Stimulated activated memory B cell treated with anti-CD40 and anti-IgM and Interleukin-4, amounts not matched to agents 10 μg/mL and 1 μg/mL and 100 μg/mL, for 72 hours (primary cell): ENCODE measurements around the gene ZNF750.
"Not testable (repeated sequence)": the region's sequence is repeated elsewhere in the genome, so short reads cannot be mapped to it uniquely, and the experiment has no call there.

Experiments used
- ATAC-seq: fragments of 150-1000 bp; cut with Tn5 transposase; 2 replicates; pipeline ENCODE4 v1.10.0; 2021
- H3K27ac Mint-ChIP-seq: one replicate; pipeline ENCODE4 v1.8.0; 2022; ENCODE audit warnings: mild to moderate bottlenecking, mixed read lengths
- H3K27me3 Mint-ChIP-seq: one replicate; pipeline ENCODE4 v1.8.0; 2022; ENCODE audit warnings: mixed read lengths
- H3K36me3 Mint-ChIP-seq: one replicate; pipeline ENCODE4 v1.8.0; 2022; ENCODE audit warnings: mixed read lengths
- H3K4me1 Mint-ChIP-seq: one replicate; pipeline ENCODE4 v1.8.0; 2022; ENCODE audit warnings: mixed read lengths
- H3K4me3 Mint-ChIP-seq: one replicate; pipeline ENCODE4 v1.8.0; 2022; ENCODE audit warnings: mild to moderate bottlenecking, moderate library complexity, mixed read lengths
- H3K9me3 Mint-ChIP-seq: one replicate; pipeline ENCODE4 v1.8.0; 2022; ENCODE audit warnings: mixed read lengths

The ZNF750 gene

GRCh38 chr17:82791532-82791931 is 48.3 kb downstream of the ZNF750 start:
- Mint-ChIP-seq H3K4me3 (no peak overlapping the region), H3K27ac (no peak overlapping the region), H3K9me3 (no peaks in the 10 kb centered on the region), H3K27me3 (no peaks in the 10 kb centered on the region), H3K4me1 (peaks cover 12% of the 10 kb centered on the region), H3K36me3 (peaks cover 37% of the 10 kb centered on the region)
- ATAC-seq = no peak

- Mint-ChIP-seq H3K36me3 (peaks cover 38% of the 10 kb centered on the region), H3K27me3 (no peaks in the 10 kb centered on the region), H3K4me3 (no peak overlapping the region), H3K4me1 (peaks cover 12% of the 10 kb centered on the region), H3K9me3 (no peaks in the 10 kb centered on the region), H3K27ac (no peak overlapping the region)
- ATAC-seq = no peak
Measured at GRCh38 chr17:82790391-82790790, 49.4 kb downstream of the ZNF750 start.

- Mint-ChIP-seq H3K9me3 (no peaks in the 10 kb centered on the region), H3K36me3 (peaks cover 33% of the 10 kb centered on the region), H3K4me1 (peaks cover 12% of the 10 kb centered on the region), H3K27me3 (no peaks in the 10 kb centered on the region), H3K27ac (no peak overlapping the region), H3K4me3 (no peak overlapping the region)
- ATAC-seq = no peak
Measured at GRCh38 chr17:82789806-82790205, 50.0 kb downstream of the ZNF750 start.

GRCh38 chr17:82789051-82789592 is 50.7 kb downstream of the ZNF750 start:
- no peaks in the 10 kb centered on the region for H3K27me3 Mint-ChIP-seq
- ATAC-seq = peak; percentile 34

GRCh38 chr17:82788206-82789001 is 51.4 kb downstream of the ZNF750 start:
- H3K36me3 Mint-ChIP-seq = peaks cover 35% of the 10 kb centered on the region
- no peaks in the 10 kb centered on the region for H3K27me3 Mint-ChIP-seq
- ATAC-seq = no peak

More at GRCh38 chr17:82789051-82789592, 50.7 kb downstream of the ZNF750 start:
- peaks cover 31% of the 10 kb centered on the region for H3K36me3 Mint-ChIP-seq
- H3K27ac Mint-ChIP-seq = no peak overlapping the region
- H3K4me1 Mint-ChIP-seq = peaks cover 12% of the 10 kb centered on the region
- no peaks in the 10 kb centered on the region for H3K9me3 Mint-ChIP-seq
- H3K4me3 Mint-ChIP-seq = no peak overlapping the region

GRCh38 chr17:82787081-82787848 is 52.6 kb downstream of the ZNF750 start:
- H3K27me3 Mint-ChIP-seq = no peaks in the 10 kb centered on the region
- H3K4me1 Mint-ChIP-seq = peaks cover 17% of the 10 kb centered on the region
- H3K27ac Mint-ChIP-seq = peak overlapping the region; percentile 19
- H3K4me3 Mint-ChIP-seq = no peak overlapping the region
- ATAC-seq = no peak
- H3K36me3 Mint-ChIP-seq = peaks cover 44% of the 10 kb centered on the region
- no peaks in the 10 kb centered on the region for H3K9me3 Mint-ChIP-seq

More at GRCh38 chr17:82788206-82789001, 51.4 kb downstream of the ZNF750 start:
- no peak overlapping the region for H3K4me3 Mint-ChIP-seq
- peak overlapping the region; percentile 19 for H3K27ac Mint-ChIP-seq
- no peaks in the 10 kb centered on the region for H3K9me3 Mint-ChIP-seq
- H3K4me1 Mint-ChIP-seq = peaks cover 12% of the 10 kb centered on the region

- no peak overlapping the region for H3K27ac Mint-ChIP-seq
- H3K36me3 Mint-ChIP-seq = peaks cover 48% of the 10 kb centered on the region
- H3K9me3 Mint-ChIP-seq = no peaks in the 10 kb centered on the region
- peaks cover 23% of the 10 kb centered on the region for H3K4me1 Mint-ChIP-seq
- no peak overlapping the region for H3K4me3 Mint-ChIP-seq
- no peaks in the 10 kb centered on the region for H3K27me3 Mint-ChIP-seq
- ATAC-seq = no peak
Measured at GRCh38 chr17:82786427-82786826, 53.4 kb downstream of the ZNF750 start.

GRCh38 chr17:82785581-82785980 is 54.2 kb downstream of the ZNF750 start:
- not testable (repeated sequence) for H3K9me3 Mint-ChIP-seq, H3K27ac Mint-ChIP-seq, H3K4me3 Mint-ChIP-seq, H3K27me3 Mint-ChIP-seq, ATAC-seq
- Mint-ChIP-seq H3K36me3 (peaks cover 44% of the 10 kb centered on the region), H3K4me1 (peaks cover 23% of the 10 kb centered on the region)

- Mint-ChIP-seq H3K4me1 (peaks cover 23% of the 10 kb centered on the region), H3K36me3 (peaks cover 34% of the 10 kb centered on the region), H3K27ac (no peak overlapping the region), H3K4me3 (no peak overlapping the region), H3K27me3 (no peaks in the 10 kb centered on the region), H3K9me3 (no peaks in the 10 kb centered on the region)
- no peak for ATAC-seq
Measured at GRCh38 chr17:82783498-82783897, 56.3 kb downstream of the ZNF750 start.

GRCh38 chr17:82782657-82783207 is 57.1 kb downstream of the ZNF750 start:
- Mint-ChIP-seq H3K27me3 (no peaks in the 10 kb centered on the region), H3K36me3 (peaks cover 27% of the 10 kb centered on the region), H3K4me1 (peaks cover 18% of the 10 kb centered on the region), H3K9me3 (no peaks in the 10 kb centered on the region), H3K4me3 (no peak overlapping the region), H3K27ac (no peak overlapping the region)
- no peak for ATAC-seq

- Mint-ChIP-seq H3K36me3 (peaks cover 34% of the 10 kb centered on the region), H3K9me3 (peaks cover 6% of the 10 kb centered on the region), H3K4me1 (peaks cover 19% of the 10 kb centered on the region), H3K4me3 (no peak overlapping the region), H3K27me3 (no peaks in the 10 kb centered on the region), H3K27ac (no peak overlapping the region)
- peak; percentile 99 for ATAC-seq
Measured at GRCh38 chr17:82781894-82782274, 57.9 kb downstream of the ZNF750 start.

GRCh38 chr17:82780971-82781893 is 58.6 kb downstream of the ZNF750 start:
- H3K27ac Mint-ChIP-seq = no peak overlapping the region
- no peak overlapping the region for H3K4me3 Mint-ChIP-seq
- no peaks in the 10 kb centered on the region for H3K27me3 Mint-ChIP-seq
- peaks cover 31% of the 10 kb centered on the region for H3K36me3 Mint-ChIP-seq
- peaks cover 6% of the 10 kb centered on the region for H3K9me3 Mint-ChIP-seq
- peaks cover 26% of the 10 kb centered on the region for H3K4me1 Mint-ChIP-seq
- peak; percentile 35 for ATAC-seq

- Mint-ChIP-seq H3K9me3 (peaks cover 6% of the 10 kb centered on the region), H3K27me3 (no peaks in the 10 kb centered on the region), H3K4me3 (no peak overlapping the region), H3K36me3 (peaks cover 27% of the 10 kb centered on the region), H3K27ac (no peak overlapping the region), H3K4me1 (peaks cover 36% of the 10 kb centered on the region)
- ATAC-seq = no peak
Measured at GRCh38 chr17:82780195-82780594, 59.6 kb downstream of the ZNF750 start.

- Mint-ChIP-seq H3K27ac (no peak overlapping the region), H3K9me3 (peaks cover 6% of the 10 kb centered on the region), H3K4me3 (no peak overlapping the region), H3K4me1 (peaks cover 42% of the 10 kb centered on the region), H3K27me3 (no peaks in the 10 kb centered on the region), H3K36me3 (peaks cover 27% of the 10 kb centered on the region)
- ATAC-seq = no peak
Measured at GRCh38 chr17:82779541-82779940, 60.3 kb downstream of the ZNF750 start.
